NCI-H2171 treated with DMSO at 0.1 percent for 48 hours (cell line): ENCODE measurements around the gene ZBTB17.
"Not testable (repeated sequence)": the region's sequence is repeated elsewhere in the genome, so short reads cannot be mapped to it uniquely, and the experiment has no call there.

Experiments used
- DNase-seq: peaks from one replicate; lab custom pipeline; 2025; lab: John Stamatoyannopoulos, UW

Gene ZBTB17

DNA sequence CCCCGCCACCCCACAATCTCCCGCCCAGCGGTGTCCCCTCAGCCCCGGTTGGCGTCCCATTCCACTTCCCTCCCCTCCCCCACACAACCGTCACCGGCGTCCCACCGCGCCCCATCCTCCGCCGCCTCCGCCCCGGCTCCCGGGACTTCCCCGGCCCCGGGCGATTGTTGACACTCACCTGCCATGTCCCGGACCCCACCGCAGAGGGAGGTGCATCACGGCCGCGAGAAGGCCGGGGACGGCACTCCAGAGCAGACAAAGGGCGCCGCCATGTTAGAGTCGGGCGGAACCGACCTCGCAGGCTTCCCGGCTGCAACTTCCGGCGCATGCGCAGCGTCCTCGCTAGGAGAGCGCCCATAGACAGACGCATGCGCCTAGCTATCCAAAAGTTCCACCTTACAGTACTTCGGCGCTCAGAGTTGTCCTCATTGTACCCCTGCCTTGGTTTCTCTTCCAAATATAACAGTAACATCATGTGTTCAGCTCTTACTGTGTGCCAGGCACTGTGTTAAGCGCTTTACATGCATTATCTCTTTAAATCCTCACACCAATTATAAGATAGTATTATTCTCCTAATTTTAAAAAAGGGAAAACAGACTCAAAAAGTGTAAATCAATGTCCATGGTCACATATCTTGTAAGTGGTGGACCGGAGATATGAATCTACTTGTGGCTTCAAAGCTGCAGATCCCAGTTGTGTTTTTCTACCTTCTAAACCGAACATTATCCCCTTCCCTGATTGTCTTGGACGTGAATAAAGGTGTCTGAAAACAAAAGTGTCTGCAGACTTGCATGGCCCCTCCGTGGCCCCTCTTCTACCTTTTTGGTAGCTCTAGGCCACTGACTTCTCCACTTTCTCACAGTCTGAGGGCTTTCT lies at the start of gene ZBTB17:
ZBTB17 (minus strand) TSS at position 297 of the 876 bp plus-strand sequence. CDS start 27,606 bp downstream, outside the sequence.
- peak; percentile 91 for DNase-seq

DNA sequence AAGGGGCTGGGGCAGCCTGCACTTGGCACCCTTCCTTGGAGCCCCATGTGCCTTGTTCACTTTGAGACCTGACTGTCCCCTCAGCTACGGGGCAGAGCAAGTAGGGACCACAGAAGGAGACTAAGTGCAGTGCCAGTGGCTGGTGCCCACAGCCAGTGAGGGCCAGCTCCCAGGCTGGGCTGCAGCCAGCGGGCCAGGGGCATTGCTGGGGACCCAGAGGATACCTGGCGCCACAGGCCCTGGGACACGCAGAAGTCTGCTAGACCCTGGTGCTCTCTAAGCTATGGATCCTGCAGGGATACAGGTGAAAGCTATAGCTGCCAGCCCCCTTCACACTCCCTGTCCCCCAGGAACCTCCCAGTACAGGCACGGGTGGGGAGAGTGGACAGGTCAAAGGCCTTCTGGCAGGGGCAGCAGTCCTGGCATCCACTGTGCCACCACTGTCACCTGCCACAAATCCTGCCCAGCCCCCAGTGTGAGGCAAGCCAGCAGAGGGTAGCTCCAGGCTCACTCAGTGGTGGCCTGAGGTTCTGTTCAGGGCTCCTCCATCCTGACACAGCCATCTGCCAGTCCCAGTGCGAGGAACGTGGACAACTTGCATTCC lies 47.3 kb upstream of the ZBTB17 start:
- DNase-seq: no peak

DNA sequence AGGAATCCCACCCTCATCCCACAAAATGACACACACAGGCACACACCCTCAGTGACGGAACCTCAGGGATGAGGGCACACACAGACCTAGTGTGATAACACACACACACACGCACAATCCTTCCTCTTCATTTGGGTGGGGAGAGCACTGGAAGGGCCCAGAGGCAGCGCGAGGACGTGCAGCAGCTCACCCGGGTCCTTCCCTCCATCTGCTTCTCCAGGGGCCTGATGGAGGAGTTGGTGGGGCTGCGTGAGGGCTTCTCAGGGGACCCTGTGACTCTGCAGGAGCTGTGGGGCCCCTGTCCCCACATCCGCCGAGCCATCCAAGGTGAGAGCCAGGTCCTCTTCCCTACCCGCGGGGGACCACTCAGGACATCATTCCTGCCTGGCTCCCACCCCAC lies 46.5 kb upstream of the ZBTB17 start:
- no peak for DNase-seq

DNA sequence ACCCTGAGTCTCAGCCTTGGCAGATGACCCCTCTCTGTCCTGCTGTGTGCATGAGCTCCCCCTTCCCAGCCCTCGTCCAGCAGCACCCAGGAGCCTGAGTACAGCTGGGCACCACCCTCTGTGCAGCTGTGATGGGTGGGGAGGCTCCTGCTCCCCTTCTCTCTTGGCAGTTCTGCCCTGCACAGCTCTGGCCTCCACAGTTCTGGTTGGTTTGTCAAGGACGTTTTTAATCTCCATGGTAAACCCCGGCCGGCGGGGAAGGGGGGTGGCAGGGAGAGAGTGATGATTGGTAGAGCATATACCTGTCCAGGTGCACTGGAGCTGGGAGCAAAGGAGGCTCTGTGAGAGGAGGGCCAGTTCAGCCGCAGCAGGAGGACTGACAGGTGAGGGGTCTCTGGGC lies 45.8 kb upstream of the ZBTB17 start, which contains the start of gene CLCNKA:
CLCNKA (plus strand) TSS at position 356 of the 400 bp plus-strand sequence. CDS start 584 bp downstream, outside the sequence.
- DNase-seq: no peak

DNA sequence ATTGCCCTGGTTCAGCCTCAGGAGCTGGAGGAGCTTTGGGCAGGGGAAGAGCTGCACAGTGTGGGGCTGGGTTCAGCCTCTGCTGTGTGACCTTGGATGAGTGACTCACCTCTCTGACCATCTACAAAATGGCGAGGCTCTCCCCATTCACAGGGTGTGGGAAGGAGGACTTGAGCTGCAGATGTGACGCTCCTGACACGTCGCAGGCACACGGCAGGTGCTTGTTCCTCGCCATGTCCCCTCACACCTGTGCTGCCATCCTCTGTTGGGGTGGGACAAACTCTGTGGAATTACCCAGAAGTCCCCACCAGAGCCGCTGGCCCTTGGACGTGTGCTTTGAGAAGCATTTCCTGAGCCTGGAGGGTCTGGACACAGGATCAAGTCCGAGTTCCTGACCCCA lies 45.0 kb upstream of the ZBTB17 start:
- not testable (repeated sequence) for DNase-seq

DNA sequence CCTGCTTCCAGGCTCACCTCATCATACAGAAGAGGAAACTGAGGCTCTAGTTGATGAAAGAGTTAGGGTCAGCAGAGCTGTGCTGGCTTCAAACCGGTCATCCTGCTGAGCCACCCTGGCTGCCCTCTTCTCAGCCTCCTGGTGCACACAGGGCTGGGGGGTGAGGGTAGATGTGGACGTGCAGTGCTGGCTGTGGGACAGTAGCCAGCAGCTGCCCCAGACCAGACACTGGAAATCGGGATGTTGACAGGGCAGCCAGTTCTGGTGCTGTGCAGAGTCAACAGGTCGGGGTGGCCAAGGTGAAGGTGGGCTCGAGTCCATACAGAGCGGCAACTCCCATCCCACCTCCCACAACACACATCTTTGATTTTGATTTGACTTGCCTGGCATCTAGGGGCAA lies 44.4 kb upstream of the ZBTB17 start:
- DNase-seq: no peak

DNA sequence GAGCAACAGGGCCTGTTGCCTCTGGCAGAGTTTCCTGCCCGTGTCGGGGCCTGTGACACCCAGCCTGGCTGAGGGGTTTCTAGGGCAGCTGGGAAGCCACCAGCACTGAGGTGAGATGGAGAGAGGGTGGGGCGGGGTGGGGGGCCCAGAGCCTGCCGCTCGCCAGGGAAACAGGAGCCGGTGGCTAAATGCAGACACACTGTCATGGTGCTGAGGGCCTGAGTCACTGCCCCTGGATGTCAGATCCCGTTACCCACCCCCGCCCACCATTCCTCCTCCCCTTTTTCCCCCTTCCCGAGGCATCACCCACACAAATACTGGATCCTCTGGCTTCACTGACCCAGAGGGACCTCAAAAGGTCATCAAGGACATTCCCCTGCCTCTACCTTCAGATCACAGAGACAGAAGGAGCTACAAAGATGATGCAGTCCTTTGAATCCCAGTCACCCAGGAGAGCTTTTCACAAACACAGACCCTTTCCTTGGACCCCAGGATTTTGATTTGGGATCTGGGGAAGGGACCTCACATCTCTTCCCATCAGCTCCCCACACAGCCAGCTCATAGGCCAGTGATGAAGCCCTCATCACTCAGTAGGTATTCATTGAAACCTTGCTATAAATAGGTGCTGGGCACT lies 43.9 kb upstream of the ZBTB17 start:
- DNase-seq: no peak

DNA sequence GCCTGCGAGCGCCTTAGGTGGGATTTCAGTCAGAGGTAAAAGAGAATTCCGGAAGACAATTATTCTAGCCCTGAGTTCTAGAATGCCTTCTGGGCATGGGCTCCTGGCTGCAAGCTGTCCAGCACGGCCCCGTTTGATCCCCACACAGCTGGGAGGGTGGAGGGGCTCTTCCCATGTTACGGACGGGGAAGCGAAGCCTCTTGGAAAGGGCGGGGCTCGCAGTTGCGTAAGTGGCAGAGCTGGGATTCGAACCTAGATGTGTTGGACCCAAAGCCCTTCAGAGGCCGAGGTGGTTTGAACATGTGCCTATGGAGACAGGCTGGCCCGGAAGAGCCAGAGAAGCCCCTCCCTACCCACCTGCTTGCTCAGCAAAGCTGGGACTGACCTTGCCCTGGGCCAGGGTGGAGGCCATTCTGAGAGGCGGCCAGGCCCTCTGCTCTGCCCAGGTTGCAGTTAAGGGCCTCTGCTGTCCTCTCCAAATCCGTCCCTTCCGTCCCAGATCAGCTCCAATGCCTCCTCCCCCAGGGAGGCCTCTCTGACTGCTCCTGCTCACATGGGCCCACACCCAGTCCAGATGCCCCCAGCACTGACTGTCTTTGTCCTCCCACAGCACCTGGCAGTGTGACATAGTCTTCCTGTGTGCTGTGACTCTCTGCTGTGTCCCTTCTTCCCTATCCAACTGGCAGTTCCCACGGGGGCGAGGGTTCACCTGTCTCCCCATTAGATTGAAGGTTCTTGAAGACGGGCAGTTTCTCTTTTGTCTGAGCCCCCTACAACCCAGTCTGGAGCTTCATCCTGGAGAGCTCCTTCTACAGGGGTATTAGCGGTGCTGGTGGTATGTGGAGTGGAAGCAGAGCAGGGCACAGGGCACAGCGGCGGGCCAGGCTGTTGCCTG lies 43.1 kb upstream of the ZBTB17 start:
- peak; percentile 14 for DNase-seq

DNA sequence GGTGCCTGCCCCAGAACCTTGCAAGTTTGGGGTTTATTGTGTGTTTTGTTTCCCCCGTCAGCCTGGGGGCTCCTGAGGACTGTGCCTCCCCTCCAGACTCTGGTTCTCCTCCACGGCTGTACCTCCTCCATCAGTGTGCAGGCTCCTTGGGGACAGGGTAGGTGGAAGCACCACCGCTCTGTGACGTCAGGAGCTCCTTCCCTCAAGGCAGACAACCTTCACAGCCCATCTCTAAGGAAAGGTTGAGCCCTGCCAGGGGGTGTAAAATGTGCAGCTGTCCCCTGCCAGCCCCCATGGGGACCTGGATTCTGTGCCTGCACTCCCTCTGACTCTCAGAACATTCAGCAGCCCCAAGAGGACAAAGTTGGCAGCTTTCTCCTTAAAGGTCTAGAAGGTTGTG lies 42.4 kb upstream of the ZBTB17 start:
- no peak for DNase-seq

DNA sequence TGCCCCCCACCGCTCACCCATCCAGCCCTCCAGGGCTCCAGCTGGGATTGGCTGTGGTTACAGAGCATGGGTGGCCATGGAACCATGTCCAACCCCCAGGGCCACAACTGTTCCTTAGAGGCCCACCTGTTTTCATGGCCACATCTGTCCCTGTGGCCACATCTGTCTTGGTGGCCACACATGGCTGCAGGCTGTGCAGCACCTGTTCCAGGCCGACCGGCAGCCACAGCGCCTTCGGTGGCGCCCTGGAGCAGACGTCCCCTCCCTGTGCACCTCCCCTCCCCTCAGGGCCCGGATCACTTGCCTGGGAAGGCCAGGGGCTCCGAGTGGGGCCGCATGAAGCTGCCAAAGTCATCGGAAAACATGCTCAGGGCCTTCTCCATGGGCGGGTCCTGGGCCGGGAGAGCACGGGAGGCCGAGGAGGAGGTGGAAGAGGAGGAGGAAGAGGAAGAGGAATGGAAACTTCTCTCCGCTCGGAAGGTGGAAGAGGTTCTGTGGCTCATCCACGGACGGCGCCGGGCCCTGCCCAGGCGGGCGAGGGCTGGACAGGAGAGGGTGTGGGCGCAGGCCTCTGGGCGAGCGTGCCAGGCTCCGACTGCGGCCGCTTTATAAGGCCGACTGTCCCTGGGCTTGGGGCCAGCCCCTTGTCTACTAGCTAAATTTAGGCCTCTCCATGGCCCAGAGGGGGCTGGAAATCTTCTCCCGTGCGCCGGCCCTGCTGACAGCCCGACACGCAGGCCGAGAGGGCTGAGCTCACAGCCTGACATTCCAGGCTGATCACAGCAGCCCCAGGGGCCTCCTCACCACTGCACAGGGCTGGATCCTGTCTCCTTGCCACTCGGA lies 41.8 kb upstream of the ZBTB17 start, which contains the start of gene HSPB7:
HSPB7 (minus strand) TSS at position 583 of the 843 bp plus-strand sequence; CDS start at position 503, 80 bp downstream.
- DNase-seq: no peak

DNA sequence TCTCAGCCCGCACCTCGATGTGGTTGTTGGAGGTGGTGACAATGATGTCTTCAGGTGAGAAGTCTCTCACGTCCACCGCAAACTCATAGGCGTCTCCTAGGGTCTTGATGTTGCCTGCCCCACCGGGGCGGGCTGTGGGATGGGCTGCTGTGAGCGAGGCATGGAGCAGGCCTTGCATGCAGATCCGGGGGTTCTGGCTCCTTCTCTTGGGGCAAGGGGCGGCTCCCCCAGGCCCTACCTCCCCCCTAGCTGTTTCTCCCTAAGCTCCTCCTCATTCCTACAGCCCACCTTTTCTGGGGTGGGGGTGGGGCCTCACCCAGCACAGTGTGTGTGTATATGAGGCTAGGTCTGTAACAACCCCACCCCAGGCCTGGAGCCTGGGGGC lies 41.2 kb upstream of the ZBTB17 start:
- no peak for DNase-seq

DNA sequence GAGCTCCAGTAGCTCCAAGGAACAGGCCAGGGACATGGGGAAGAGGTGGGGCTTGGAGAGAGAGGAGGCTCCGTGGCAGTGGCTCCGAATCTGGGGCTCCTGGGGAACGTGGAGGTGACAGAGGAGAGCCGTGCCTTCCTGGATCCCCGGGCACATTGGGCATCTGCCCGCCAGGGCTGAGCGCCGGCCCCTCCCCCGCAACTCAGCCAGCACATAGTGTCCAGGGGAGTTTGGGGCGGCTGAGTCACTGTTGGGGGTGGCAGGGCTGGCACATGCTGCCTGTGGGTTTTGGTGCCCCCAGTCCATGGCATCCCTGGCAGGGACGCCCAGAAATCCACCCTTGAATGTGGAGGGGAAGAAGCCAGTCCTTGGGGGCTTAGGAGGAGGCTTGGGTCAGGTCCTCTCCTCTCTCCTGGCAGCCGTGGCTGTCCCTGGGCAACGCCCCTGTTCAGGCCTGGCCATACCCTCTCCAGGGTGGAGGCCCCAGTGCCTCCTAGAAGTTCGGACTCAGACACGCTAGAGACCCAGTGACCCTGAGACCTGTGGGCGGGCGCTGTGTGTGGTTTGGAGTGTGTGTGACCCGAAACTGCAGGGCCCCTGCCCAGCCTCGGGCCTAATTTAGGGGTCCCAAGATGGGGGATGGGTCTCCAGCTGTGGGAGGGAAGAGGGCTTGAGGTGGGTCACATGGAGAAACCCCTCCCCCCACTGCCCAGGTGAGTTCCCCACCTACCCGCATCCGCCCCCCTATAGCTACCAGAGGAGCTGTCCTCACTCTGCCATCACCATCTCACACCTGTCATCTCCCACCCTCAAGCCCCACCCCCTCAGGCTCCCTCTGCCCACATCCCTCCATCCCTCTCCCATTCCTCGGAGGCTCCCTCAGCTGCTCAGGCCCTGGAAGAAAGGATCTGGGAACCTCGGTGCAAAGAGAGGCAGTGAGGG lies 40.3 kb upstream of the ZBTB17 start:
- DNase-seq: peak; percentile 19

DNA sequence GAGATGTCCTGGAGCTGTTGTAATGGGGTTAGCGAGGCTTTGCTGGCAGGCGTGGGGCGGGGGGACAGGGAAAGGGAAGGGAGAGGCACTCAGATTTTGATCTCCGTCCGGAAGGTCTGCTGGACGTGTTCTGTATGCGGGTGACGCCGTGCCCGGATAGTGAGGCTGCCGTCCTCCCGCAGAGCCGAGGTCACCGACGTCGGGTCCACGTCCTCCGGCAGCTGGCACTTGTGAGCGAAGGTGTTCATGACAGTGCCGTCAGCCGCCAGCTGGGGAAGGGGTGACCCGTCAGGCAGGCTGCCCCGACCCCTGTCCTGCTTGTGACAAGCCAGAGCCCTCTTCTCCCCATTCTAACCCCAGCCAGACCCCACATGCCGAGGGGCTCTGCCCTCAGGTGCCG lies 39.6 kb upstream of the ZBTB17 start:
- DNase-seq: no peak

DNA sequence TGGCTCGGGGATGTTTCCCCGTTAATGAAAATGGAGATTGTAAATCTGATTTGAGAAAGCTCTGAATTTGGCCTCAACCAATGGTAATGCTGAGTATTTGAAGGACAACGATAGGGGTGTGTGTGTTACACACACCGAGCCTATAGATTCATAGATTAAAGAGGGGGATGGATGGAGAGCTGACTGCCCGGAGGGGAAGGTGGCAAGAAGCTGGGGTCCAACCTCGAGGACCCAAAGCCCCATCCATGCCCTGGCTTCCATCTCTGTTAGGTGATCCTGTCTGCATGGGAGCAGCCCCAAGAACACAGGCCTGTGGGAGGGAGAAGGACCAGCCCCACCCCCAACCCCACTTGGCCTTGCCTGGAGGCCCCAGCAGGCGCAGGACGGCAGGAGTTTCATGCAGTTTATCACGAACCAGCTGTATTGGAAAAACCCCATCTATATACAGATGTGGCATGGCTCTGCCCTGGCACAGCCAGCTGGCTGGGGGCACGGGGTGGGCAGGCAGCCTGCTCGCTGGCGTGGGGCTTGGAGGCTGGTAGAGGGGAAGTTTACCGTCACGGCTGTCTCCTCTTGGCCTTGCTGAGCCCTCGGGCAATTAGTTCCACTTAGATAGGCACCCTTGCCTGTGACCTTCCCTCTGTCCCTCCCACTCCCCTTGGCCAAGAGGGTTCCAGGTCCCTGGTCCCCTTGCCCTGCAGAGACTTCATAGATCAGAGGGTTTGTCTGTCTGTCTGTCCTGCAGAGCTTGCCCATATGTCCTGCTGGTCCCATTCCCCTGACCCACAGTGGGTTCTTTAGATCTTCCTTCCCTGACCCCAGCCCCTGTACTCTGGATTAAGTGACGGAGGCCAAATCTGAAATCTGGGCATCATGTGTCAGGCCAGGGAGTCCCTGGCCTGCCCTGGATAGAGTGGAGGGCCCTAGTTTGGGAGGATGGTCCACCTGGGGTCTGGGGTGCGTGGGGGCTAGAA lies 38.9 kb upstream of the ZBTB17 start:
- no peak for DNase-seq

DNA sequence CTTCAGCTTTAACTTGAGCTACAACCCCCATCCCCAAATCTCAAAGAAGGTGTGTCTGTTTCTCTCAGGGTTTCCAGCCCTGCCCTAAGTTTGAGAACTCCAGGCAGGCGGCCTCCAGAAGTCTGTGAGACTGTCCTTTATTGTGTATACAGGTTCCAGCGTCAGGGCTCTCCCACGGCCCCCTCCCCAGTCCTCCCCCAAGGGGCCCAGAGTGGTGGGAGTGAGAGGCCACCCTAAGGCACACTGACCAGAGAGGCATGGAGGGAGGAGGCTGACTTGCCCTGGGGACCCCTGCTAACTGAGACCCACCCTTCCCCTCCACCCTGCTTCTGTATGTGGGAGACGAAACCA lies 38.0 kb upstream of the ZBTB17 start:
- no peak for DNase-seq

DNA sequence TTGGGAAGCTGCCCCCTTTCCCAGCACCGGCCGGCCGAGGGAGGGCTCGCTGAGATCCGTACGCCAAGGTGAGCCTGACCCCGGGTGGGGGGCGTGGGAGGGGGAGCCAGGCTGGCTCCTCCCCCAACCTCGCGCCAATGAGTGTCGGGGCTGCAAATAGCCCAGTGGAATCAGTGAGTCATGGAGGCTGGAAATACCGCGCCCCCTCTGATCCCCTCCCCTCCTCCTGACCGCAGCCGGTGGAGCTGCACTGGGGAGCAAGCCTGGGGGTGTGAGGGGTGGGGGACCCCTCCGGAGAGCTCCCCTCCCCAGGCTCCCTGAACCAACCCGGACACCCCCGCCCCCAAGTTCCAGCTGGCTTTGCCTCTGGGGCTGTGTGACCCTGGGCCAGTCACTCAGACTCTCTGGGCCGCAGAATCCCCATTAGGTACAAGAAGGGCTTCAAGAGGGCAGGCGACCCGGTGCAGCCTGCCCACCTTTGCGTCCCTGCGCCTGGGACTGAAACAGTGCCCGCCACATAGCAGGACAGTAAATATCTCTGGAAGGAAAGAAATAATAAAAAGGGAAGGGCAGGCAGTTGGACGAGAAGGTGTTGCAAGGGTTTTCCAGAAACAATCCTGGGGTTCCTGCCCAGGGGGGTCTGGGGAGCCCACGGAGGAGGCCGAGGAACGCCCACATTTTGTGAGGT lies 37.5 kb upstream of the ZBTB17 start:
- DNase-seq: peak; percentile 30

DNA sequence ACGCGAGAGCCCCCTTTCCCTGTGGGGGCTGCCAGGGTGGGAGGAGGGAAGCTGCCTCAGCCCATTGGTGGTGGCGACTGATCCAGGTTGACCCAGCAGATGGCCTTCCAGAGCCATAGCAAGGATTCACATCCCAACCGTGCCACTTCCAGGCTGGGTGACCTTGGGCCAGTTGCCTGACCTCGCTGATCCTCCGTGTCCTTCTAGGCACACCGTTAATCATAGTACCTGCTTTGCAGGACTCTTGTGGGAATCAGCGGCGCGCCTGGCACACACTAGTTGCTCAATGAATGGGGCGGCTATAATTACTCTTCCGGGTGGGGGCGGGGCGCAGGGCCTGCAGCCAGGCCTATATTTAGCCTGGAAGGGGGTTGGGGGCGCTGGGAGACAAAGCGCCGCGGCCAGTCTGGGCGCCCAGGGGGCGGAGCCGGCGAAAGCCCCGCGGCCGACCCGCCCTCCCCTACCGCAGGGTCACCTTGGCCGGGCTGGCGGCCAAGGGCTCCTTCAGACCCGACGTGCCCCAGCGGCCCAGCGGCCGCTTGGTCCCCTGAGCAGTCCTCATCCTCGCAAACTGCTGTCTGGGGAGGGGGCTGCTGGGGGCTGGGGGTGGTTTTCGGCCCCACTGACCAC lies 36.8 kb upstream of the ZBTB17 start:
- DNase-seq: peak; percentile 32
